NCI-H2081 treated with DMSO at 0.1 percent for 48 hours (cell line): ENCODE results near the gene KYAT1.
"Not testable (repeated sequence)": the region's sequence is repeated elsewhere in the genome, so short reads cannot be mapped to it uniquely, and the experiment has no call there.

Experiments used
- DNase-seq: peaks from one replicate; lab custom pipeline; 2025; lab: John Stamatoyannopoulos, UW

The KYAT1 gene

GRCh38 chr9:128885376-128885775, 3.6 kb upstream of the KYAT1 start:
- DNase-seq, result no peak

- no peak for DNase-seq
Measured at GRCh38 chr9:128884164-128884563, 2.4 kb upstream of the KYAT1 start.

GRCh38 chr9:128882677-128883603, 1.2 kb upstream of the KYAT1 start:
- no peak for DNase-seq

- DNase-seq, result no peak
Measured at GRCh38 chr9:128877852-128878251, 3.9 kb downstream of the KYAT1 start.

- DNase-seq, result not testable (repeated sequence)
Measured at GRCh38 chr9:128870941-128871265, 10.8 kb downstream of the KYAT1 start.

GRCh38 chr9:128870128-128870940, 11.4 kb downstream of the KYAT1 start:
- DNase-seq, result no peak

GRCh38 chr9:128863647-128864046, 18.1 kb downstream of the KYAT1 start:
- no peak for DNase-seq

- DNase-seq, result no peak
Measured at GRCh38 chr9:128862401-128862851, 19.3 kb downstream of the KYAT1 start.

GRCh38 chr9:128861501-128861900, 20.2 kb downstream of the KYAT1 start:
- no peak for DNase-seq

- DNase-seq, result no peak
Measured at GRCh38 chr9:128860937-128861336, 20.8 kb downstream of the KYAT1 start.

GRCh38 chr9:128858476-128858875, 23.3 kb downstream of the KYAT1 start:
- not testable (repeated sequence) for DNase-seq

- DNase-seq, result not testable (repeated sequence)
Measured at GRCh38 chr9:128854454-128854853, 27.3 kb downstream of the KYAT1 start.

GRCh38 chr9:128852646-128853045, 29.1 kb downstream of the KYAT1 start:
- not testable (repeated sequence) for DNase-seq

GRCh38 chr9:128851779-128852600, 29.8 kb downstream of the KYAT1 start:
- not testable (repeated sequence) for DNase-seq

GRCh38 chr9:128851024-128851423, 30.7 kb downstream of the KYAT1 start:
- not testable (repeated sequence) for DNase-seq

- DNase-seq, result no peak
Measured at GRCh38 chr9:128847803-128848202, 33.9 kb downstream of the KYAT1 start.

GRCh38 chr9:128846680-128847030, 35.1 kb downstream of the KYAT1 start:
- no peak for DNase-seq

GRCh38 chr9:128845186-128845931, 36.4 kb downstream of the KYAT1 start:
- DNase-seq, result no peak

- not testable (repeated sequence) for DNase-seq
Measured at GRCh38 chr9:128843171-128843570, 38.6 kb downstream of the KYAT1 start.

GRCh38 chr9:128841694-128842492, 39.9 kb downstream of the KYAT1 start:
- DNase-seq, result no peak

- DNase-seq, result no peak
Measured at GRCh38 chr9:128840524-128840923, 41.2 kb downstream of the KYAT1 start.
